ENCODE measurements around the gene AP3D1.

DNA sequence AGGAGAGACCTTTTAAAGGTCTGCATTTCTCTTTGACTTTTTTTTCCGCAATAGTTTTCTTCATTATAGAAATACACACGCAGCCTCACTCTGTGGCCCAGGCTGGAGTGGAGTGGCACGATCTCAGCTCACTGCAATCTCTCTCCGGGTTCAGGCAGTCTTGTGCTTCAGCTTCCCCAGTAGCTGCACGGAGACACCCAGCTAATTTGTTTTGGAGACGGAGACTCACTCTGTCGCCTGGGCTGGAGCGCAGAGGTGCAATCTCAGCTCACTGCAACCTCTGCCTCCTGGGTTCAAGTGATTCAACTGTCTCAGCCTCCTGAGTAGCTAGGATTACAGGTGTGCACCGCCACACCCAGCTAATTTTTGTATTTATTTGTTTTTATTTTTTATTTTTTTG lies 88.6 kb downstream of the AP3D1 start:
- TF ChIP-seq, protein P1, sequence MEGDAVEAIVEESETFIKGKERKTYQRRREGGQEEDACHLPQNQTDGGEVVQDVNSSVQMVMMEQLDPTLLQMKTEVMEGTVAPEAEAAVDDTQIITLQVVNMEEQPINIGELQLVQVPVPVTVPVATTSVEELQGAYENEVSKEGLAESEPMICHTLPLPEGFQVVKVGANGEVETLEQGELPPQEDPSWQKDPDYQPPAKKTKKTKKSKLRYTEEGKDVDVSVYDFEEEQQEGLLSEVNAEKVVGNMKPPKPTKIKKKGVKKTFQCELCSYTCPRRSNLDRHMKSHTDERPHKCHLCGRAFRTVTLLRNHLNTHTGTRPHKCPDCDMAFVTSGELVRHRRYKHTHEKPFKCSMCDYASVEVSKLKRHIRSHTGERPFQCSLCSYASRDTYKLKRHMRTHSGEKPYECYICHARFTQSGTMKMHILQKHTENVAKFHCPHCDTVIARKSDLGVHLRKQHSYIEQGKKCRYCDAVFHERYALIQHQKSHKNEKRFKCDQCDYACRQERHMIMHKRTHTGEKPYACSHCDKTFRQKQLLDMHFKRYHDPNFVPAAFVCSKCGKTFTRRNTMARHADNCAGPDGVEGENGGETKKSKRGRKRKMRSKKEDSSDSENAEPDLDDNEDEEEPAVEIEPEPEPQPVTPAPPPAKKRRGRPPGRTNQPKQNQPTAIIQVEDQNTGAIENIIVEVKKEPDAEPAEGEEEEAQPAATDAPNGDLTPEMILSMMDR (IDR thresholded peaks at IDR 0.05; ENCODE audit: insufficient read depth, low read depth, low read length), result no peak
- no peak for TF ChIP-seq EZH2 (IDR thresholded peaks at IDR 0.05; ENCODE audit: insufficient read depth, low read length)

Data from astrocyte (in vitro differentiated cells and primary cell).